Measurements from ENCODE around the gene SH3RF1.

DNA sequence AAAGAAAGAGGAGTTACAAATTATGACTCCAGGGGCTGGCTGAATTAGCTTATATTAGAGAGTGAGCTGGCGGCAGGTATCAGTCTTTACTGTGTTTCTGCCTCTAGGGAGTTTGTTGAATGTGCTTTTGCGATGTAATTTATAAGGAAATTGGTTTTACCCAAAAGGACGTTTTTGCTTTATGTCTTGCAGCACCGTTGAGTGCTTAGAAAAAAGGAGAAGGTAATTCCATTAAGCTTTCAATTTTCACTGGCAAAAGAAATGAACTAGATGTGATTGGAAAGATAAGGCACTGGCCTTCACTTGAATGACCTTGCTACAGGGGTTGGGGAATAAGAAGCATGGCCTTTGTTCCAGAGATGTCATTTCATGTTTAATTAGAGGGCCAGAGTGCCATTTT lies 185.8 kb downstream of the SH3RF1 start:
- TF ChIP-seq, protein P1, sequence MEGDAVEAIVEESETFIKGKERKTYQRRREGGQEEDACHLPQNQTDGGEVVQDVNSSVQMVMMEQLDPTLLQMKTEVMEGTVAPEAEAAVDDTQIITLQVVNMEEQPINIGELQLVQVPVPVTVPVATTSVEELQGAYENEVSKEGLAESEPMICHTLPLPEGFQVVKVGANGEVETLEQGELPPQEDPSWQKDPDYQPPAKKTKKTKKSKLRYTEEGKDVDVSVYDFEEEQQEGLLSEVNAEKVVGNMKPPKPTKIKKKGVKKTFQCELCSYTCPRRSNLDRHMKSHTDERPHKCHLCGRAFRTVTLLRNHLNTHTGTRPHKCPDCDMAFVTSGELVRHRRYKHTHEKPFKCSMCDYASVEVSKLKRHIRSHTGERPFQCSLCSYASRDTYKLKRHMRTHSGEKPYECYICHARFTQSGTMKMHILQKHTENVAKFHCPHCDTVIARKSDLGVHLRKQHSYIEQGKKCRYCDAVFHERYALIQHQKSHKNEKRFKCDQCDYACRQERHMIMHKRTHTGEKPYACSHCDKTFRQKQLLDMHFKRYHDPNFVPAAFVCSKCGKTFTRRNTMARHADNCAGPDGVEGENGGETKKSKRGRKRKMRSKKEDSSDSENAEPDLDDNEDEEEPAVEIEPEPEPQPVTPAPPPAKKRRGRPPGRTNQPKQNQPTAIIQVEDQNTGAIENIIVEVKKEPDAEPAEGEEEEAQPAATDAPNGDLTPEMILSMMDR (IDR thresholded peaks at IDR 0.05; ENCODE audit: borderline replicate concordance, extremely low read depth, low read length, poor library complexity, severe bottlenecking): no peak
- no peak for TF ChIP-seq EZH2 (IDR thresholded peaks at IDR 0.05; ENCODE audit: borderline replicate concordance, low read depth, low read length, severe bottlenecking)

Data from DND-41 (cell line).